Peyer's patch (tissue), 4 donors: ENCODE results near the gene RBMS1. TPM values are rescaled to one million over a fixed set of nuclear protein-coding genes. Genes with fewer than 3 reads are reported as not detected.

Experiments used
- DNase-seq, 3 donors: peaks; one replicate each; pipeline ENCODE4 v3.0.0-alpha.2; 2017 to 2019
- H3K27ac ChIP-seq, 4 donors: fragments of 200-600 bp; sonication (generic); one replicate each; pipeline ENCODE4 v1.5.1; 2016 to 2019
- H3K27me3 ChIP-seq, 2 donors: fragments of 200-600 bp; sonication (generic); one replicate each; pipeline ENCODE4 v1.5.1; 2019
- H3K36me3 ChIP-seq, 3 donors: fragments of 200-600 bp; sonication (generic); one replicate each; pipeline ENCODE4 v1.5.1; 2016 to 2019
- H3K4me1 ChIP-seq, 4 donors: fragments of 200-600 bp; sonication (generic); one replicate each; pipeline ENCODE4 v1.5.1; 2016 to 2019
- H3K4me3 ChIP-seq, 4 donors: fragments of 200-600 bp; sonication (generic); 1 replicate in 3 of 4; 2 replicates in 1 of 4; pipeline ENCODE4 v1.5.1; 2016 to 2019; ENCODE audit warnings: mild to moderate bottlenecking in 1 of 4
- H3K9me3 ChIP-seq, 4 donors: fragments of 200-600 bp; sonication (generic); one replicate each; pipeline ENCODE4 v1.5.1; 2016 to 2019; ENCODE audit warnings: mild to moderate bottlenecking in 1 of 4
- CTCF ChIP-seq, 6 experiments: fragments of 450-650 bp in 4 of 6; fragments of 200-600 bp in 2 of 6; sonication (generic) in 1 of 6; IDR thresholded peaks; one replicate each; pipeline ENCODE4 v1.5.1; 2017 to 2019; ENCODE audit warnings: antibody characterized with exemption in 6 of 6, mild to moderate bottlenecking in 3 of 6, moderate library complexity in 1 of 6
- POLR2A ChIP-seq, 2 donors: fragments of 450-650 bp; IDR thresholded peaks; one replicate each; pipeline ENCODE4 v1.5.1; 2017; ENCODE audit warnings: antibody characterized with exemption in 2 of 2, mild to moderate bottlenecking in 2 of 2, moderate library complexity in 2 of 2
- total RNA-seq, 4 donors: library from RNA; depleted of rRNA; stranded (reverse); fragments of >200 nt; gene quantifications; one replicate each; pipeline ENCODE4 v1.1.0, GENCODE V29; 2016

Gene RBMS1
- total RNA-seq, 4 donors from 2014 or later, result 10.5 to 41.3 (median 18.5) TPM

GRCh38 chr2:160252900-160253299, 240.7 kb downstream of the RBMS1 start:
- DNase-seq, result no peak
- Histone ChIP-seq H3K27ac (no peak overlapping the region), H3K9me3 (no peaks in the 10 kb centered on the region), H3K36me3 (no peaks in the 10 kb centered on the region), H3K4me3 (no peak overlapping the region), H3K27me3 (no peaks in the 10 kb centered on the region), H3K4me1 (peaks cover 0 to 10% (median 0%) of the 10 kb centered on the region in 4 donors)
- TF ChIP-seq POLR2A (IDR thresholded peaks at IDR 0.05) (no peak), CTCF (IDR thresholded peaks at IDR 0.05) (no peak)

GRCh38 chr2:160252278-160252887, 241.2 kb downstream of the RBMS1 start:
- H3K36me3 ChIP-seq, result no peaks in the 10 kb centered on the region
- H3K27me3 ChIP-seq, result no peaks in the 10 kb centered on the region
- no peak overlapping the region for H3K4me3 ChIP-seq
- no peak overlapping the region for H3K27ac ChIP-seq
- peaks cover 0 to 9% (median 0%) of the 10 kb centered on the region in 4 donors for H3K4me1 ChIP-seq
- no peaks in the 10 kb centered on the region for H3K9me3 ChIP-seq
- peak; percentile 33 to 86 (median 76) for TF ChIP-seq CTCF (IDR thresholded peaks at IDR 0.05)
- no peak for TF ChIP-seq POLR2A (IDR thresholded peaks at IDR 0.05)
- no peak for DNase-seq

- no peaks in the 10 kb centered on the region for H3K36me3 ChIP-seq
- H3K27ac ChIP-seq, result no peak overlapping the region
- no peak overlapping the region for H3K4me3 ChIP-seq
- TF ChIP-seq POLR2A (IDR thresholded peaks at IDR 0.05) (no peak), CTCF (IDR thresholded peaks at IDR 0.05) (no peak)
- DNase-seq, result no peak
- H3K4me1 ChIP-seq, result peaks cover 0 to under 1% (median 0%) of the 10 kb centered on the region in 4 donors
- H3K9me3 ChIP-seq, result no peaks in the 10 kb centered on the region
- H3K27me3 ChIP-seq, result no peaks in the 10 kb centered on the region
Observed at GRCh38 chr2:160251569-160251968, 242.0 kb downstream of the RBMS1 start.

GRCh38 chr2:160249876-160250275, 243.7 kb downstream of the RBMS1 start:
- Histone ChIP-seq H3K4me1 (peaks cover 0 to 4% (median 0%) of the 10 kb centered on the region in 4 donors), H3K9me3 (no peaks in the 10 kb centered on the region), H3K36me3 (no peaks in the 10 kb centered on the region), H3K4me3 (no peak overlapping the region), H3K27ac (no peak overlapping the region), H3K27me3 (no peaks in the 10 kb centered on the region)
- DNase-seq, result no peak
- TF ChIP-seq CTCF (IDR thresholded peaks at IDR 0.05) (no peak), POLR2A (IDR thresholded peaks at IDR 0.05) (no peak)

GRCh38 chr2:160247296-160248035, 246.1 kb downstream of the RBMS1 start:
- Histone ChIP-seq H3K4me3 (no peak overlapping the region), H3K9me3 (no peaks in the 10 kb centered on the region), H3K36me3 (no peaks in the 10 kb centered on the region), H3K27ac (no peak overlapping the region), H3K27me3 (no peaks in the 10 kb centered on the region), H3K4me1 (peaks cover 0 to 4% (median 0%) of the 10 kb centered on the region in 4 donors)
- TF ChIP-seq CTCF (IDR thresholded peaks at IDR 0.05), result no peak
- TF ChIP-seq POLR2A (IDR thresholded peaks at IDR 0.05), result no peak
- no peak for DNase-seq
